ENCODE results near the gene ZNF177.

ZNF177 gene

GRCh38 chr19:9431475-9431874 is 68.7 kb downstream of the ZNF177 start:
- FAIRE-seq: no peak
